ENCODE measurements around the gene IFT74.

GRCh38 chr9:26937816-26938371, 18.3 kb upstream of the IFT74 start:
- TF ChIP-seq POLR2A (IDR thresholded peaks at IDR 0.05; ENCODE audit: low read depth, low read length) (no peak), POLR2AphosphoS5 (IDR thresholded peaks at IDR 0.05; ENCODE audit: low read depth, low read length) (no peak), TAF1 (IDR thresholded peaks at IDR 0.05; ENCODE audit: borderline replicate concordance, low read depth, low read length) (no peak)

All from GM12892 (cell line).